Hepatocyte (in vitro differentiated cells): ENCODE results near the gene STK4. TPM values are rescaled to one million over a fixed set of nuclear protein-coding genes. Genes with fewer than 3 reads are reported as not detected.

Source experiments
- DNase-seq: peaks from one replicate; pipeline ENCODE4 v3.0.0-alpha.2; 2016; ENCODE audit warnings: low spot score
- H2AFZ ChIP-seq: fragments of 200-600 bp; sonication (generic); 2 replicates; pipeline ENCODE4 v1.6.0; 2016; ENCODE audit warnings: antibody characterized with exemption, mild to moderate bottlenecking
- H3K27ac ChIP-seq: fragments of 200-600 bp; sonication (generic); 2 replicates; pipeline ENCODE4 v1.5.1; 2016; ENCODE audit warnings: mild to moderate bottlenecking
- H3K27me3 ChIP-seq: fragments of 200-600 bp; sonication (generic); 2 replicates; pipeline ENCODE4 v1.6.1; 2016
- H3K36me3 ChIP-seq: fragments of 200-600 bp; sonication (generic); replicated peaks from 2 replicates; pipeline ENCODE4 v1.5.1; 2016; ENCODE audit warnings: low read depth; ENCODE audit not compliant: insufficient read depth
- H3K4me1 ChIP-seq: fragments of 200-600 bp; sonication (generic); 2 replicates; pipeline ENCODE4 v1.5.1; 2016; ENCODE audit warnings: mild to moderate bottlenecking, moderate library complexity; ENCODE audit not compliant: insufficient read depth
- H3K4me2 ChIP-seq: fragments of 200-600 bp; sonication (generic); 2 replicates; pipeline ENCODE4 v1.6.0; 2016
- H3K4me3 ChIP-seq: fragments of 200-600 bp; sonication (generic); 2 replicates; pipeline ENCODE4 v1.5.1; 2016; ENCODE audit warnings: mild to moderate bottlenecking
- H3K79me2 ChIP-seq: fragments of 200-600 bp; sonication (generic); 2 replicates; pipeline ENCODE4 v1.6.0; 2017; ENCODE audit warnings: mild to moderate bottlenecking
- H3K9me2 ChIP-seq: fragments of 200-600 bp; sonication (generic); replicated peaks from 2 replicates; pipeline ENCODE4 v1.6.0; 2017; ENCODE audit warnings: mild to moderate bottlenecking; ENCODE audit not compliant: insufficient read depth
- H3K9me3 ChIP-seq: fragments of 200-600 bp; sonication (generic); 2 replicates; pipeline ENCODE4 v1.5.1; 2016; ENCODE audit warnings: low read depth, mild to moderate bottlenecking
- H4K20me1 ChIP-seq: fragments of 200-600 bp; sonication (generic); 2 replicates; pipeline ENCODE4 v1.6.0; 2016; ENCODE audit warnings: mild to moderate bottlenecking; ENCODE audit not compliant: insufficient read depth, poor library complexity, severe bottlenecking
- EZH2 ChIP-seq: fragments of 200-600 bp; sonication (generic); IDR thresholded peaks from 2 replicates; pipeline ENCODE4 v1.6.1; 2016; ENCODE audit warnings: antibody characterized with exemption, mild to moderate bottlenecking, borderline replicate concordance
- EZH2phosphoT487 ChIP-seq: fragments of 200-600 bp; sonication (generic); IDR thresholded peaks from one replicate; pipeline ENCODE4 v1.6.1; 2018; ENCODE audit warnings: antibody characterized with exemption, mild to moderate bottlenecking, low read depth, moderate library complexity; ENCODE audit not compliant: unreplicated experiment, severe bottlenecking
- WGBS: methylation state at CpG from one replicate; pipeline ENCODE4 v1.1.6; 2016; ENCODE audit warnings: low lambda C conversion rate; ENCODE audit errors: missing lambda C conversion rate; 5-methylcytosine and 5-hydroxymethylcytosine counted together
- polyA plus RNA-seq: library from polyadenylated mRNA; unstranded; fragments of >200 nt; fragmentation: Nextera tagmentation; extraction: Ambion mirVana; gene quantifications from 2 replicates; pipeline ENCODE4 v1.2.1, GENCODE V29; 2016
- total RNA-seq: library from RNA; depleted of rRNA; stranded (reverse); fragments of >200 nt; gene quantifications from 2 replicates; pipeline ENCODE4 v1.2.3, GENCODE V29; 2014
- TF ChIP-seq, protein P1 (sequence below): fragments of 200-600 bp; sonication (generic); IDR thresholded peaks from 2 replicates; pipeline ENCODE4 v1.5.1; 2016; ENCODE audit warnings: antibody characterized with exemption, mild to moderate bottlenecking; ENCODE audit not compliant: poor library complexity

Gene STK4
- total and polyA plus RNA-seq, 2 experiments from 2014 or later = 11.4 to 16.5 TPM

GRCh38 chr20:44918342-44918741 is 48.0 kb upstream of the STK4 start:
- Histone ChIP-seq H3K79me2 (no peaks in the 10 kb centered on the region), H3K36me3 (no peaks in the 10 kb centered on the region), H3K4me1 (no peaks in the 10 kb centered on the region), H3K9me3 (no peaks in the 10 kb centered on the region), H3K27me3 (no peaks in the 10 kb centered on the region), H3K27ac (no peak overlapping the region), H3K4me3 (no peak overlapping the region), H4K20me1 (no peaks in the 10 kb centered on the region), H2AFZ (no peak overlapping the region), H3K4me2 (no peak overlapping the region), H3K9me2 (no peaks in the 10 kb centered on the region)
- TF ChIP-seq EZH2 (no peak), EZH2phosphoT487 (no peak)
- TF ChIP-seq, protein P1, sequence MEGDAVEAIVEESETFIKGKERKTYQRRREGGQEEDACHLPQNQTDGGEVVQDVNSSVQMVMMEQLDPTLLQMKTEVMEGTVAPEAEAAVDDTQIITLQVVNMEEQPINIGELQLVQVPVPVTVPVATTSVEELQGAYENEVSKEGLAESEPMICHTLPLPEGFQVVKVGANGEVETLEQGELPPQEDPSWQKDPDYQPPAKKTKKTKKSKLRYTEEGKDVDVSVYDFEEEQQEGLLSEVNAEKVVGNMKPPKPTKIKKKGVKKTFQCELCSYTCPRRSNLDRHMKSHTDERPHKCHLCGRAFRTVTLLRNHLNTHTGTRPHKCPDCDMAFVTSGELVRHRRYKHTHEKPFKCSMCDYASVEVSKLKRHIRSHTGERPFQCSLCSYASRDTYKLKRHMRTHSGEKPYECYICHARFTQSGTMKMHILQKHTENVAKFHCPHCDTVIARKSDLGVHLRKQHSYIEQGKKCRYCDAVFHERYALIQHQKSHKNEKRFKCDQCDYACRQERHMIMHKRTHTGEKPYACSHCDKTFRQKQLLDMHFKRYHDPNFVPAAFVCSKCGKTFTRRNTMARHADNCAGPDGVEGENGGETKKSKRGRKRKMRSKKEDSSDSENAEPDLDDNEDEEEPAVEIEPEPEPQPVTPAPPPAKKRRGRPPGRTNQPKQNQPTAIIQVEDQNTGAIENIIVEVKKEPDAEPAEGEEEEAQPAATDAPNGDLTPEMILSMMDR = no peak
- WGBS = 95% methylated on average over 3 of the region's 3 CpGs
- no peak for DNase-seq

GRCh38 chr20:44918761-44919160 is 47.6 kb upstream of the STK4 start:
- DNase-seq = no peak
- H3K36me3 ChIP-seq = no peaks in the 10 kb centered on the region
- 94% methylated on average over 10 of the region's 10 CpGs for WGBS
- no peak for TF ChIP-seq EZH2
- TF ChIP-seq, protein P1 = no peak
- no peak for TF ChIP-seq EZH2phosphoT487
- H3K79me2 ChIP-seq = no peaks in the 10 kb centered on the region
- H3K27ac ChIP-seq = no peak overlapping the region
- H3K4me1 ChIP-seq = no peaks in the 10 kb centered on the region
- H3K9me3 ChIP-seq = no peaks in the 10 kb centered on the region
- H3K27me3 ChIP-seq = no peaks in the 10 kb centered on the region
- H3K4me3 ChIP-seq = no peak overlapping the region
- H2AFZ ChIP-seq = no peak overlapping the region
- H3K4me2 ChIP-seq = no peak overlapping the region
- H4K20me1 ChIP-seq = no peaks in the 10 kb centered on the region
- no peaks in the 10 kb centered on the region for H3K9me2 ChIP-seq

DNA sequence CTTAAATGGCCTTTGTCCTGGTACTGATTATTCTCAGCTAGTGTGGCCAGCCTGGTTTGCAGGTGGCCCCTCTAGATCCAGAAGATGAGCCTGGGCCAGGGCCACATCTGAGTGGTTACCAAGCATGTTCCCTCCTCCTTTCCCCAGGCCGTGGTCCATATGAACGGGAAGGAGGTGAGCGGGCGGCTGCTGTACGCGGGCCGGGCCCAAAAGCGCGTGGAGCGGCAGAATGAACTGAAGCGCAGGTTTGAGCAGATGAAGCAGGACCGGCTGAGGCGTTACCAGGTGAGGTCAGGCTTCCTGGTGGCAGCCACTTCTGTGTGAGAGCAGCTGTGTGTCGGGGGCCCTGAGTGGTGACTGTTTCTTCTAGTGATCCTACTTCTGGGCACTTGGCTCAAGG is 44.9 kb upstream of the STK4 start:
- H3K27me3 ChIP-seq = no peaks in the 10 kb centered on the region
- DNase-seq = no peak
- no peak overlapping the region for H2AFZ ChIP-seq
- no peak overlapping the region for H3K4me2 ChIP-seq
- no peaks in the 10 kb centered on the region for H3K79me2 ChIP-seq
- H3K27ac ChIP-seq = no peak overlapping the region
- 99% methylated on average over 14 of the region's 14 CpGs for WGBS
- no peaks in the 10 kb centered on the region for H3K9me3 ChIP-seq
- no peaks in the 10 kb centered on the region for H3K4me1 ChIP-seq
- H3K9me2 ChIP-seq = no peaks in the 10 kb centered on the region
- TF ChIP-seq, protein P1 = no peak
- TF ChIP-seq EZH2phosphoT487 = no peak
- TF ChIP-seq EZH2 = no peak
- H4K20me1 ChIP-seq = no peaks in the 10 kb centered on the region
- no peak overlapping the region for H3K4me3 ChIP-seq
- no peaks in the 10 kb centered on the region for H3K36me3 ChIP-seq

DNA sequence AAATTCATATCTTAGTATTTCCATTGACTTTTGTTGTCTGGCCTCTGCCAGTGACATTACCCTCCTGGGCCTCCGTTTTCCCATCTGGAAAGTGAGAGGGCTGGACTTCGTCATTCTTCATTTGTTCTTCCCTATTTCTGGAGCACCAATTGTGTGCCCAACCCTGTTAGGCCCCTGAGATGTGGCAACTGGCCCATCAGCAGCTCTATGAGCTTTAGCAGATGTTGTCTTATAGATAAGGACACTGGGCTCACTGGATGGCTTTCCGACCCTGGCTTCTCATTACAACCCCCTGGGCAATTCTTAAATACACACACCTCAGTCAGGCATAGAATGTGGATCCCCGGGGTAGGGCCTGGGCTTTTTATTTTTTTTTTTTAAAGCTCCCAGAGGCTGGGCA is 41.8 kb upstream of the STK4 start:
- Histone ChIP-seq H2AFZ (no peak overlapping the region), H3K4me1 (no peaks in the 10 kb centered on the region), H4K20me1 (no peaks in the 10 kb centered on the region), H3K4me2 (no peak overlapping the region), H3K36me3 (no peaks in the 10 kb centered on the region), H3K27ac (no peak overlapping the region), H3K9me2 (no peaks in the 10 kb centered on the region), H3K27me3 (no peaks in the 10 kb centered on the region), H3K9me3 (no peaks in the 10 kb centered on the region), H3K4me3 (no peak overlapping the region), H3K79me2 (no peaks in the 10 kb centered on the region)
- 54% methylated on average over 4 of the region's 4 CpGs for WGBS
- TF ChIP-seq, protein P1 = no peak
- TF ChIP-seq EZH2 (no peak), EZH2phosphoT487 (no peak)
- no peak for DNase-seq
